Ascending aorta (tissue), 2 donors: Measurements from ENCODE around the gene TSPAN12. TPM values are rescaled to one million over a fixed set of nuclear protein-coding genes. Genes with fewer than 3 reads are reported as not detected.

Experiments
- DNase-seq, 2 donors: peaks; one replicate each; pipeline ENCODE4 v3.0.0-alpha.2; 2019; ENCODE audit warnings: low spot score in 2 of 2
- H3K27ac ChIP-seq, 2 donors: fragments of 200-600 bp; sonication (generic); one replicate each; pipeline ENCODE4 v1.5.1; 2016 to 2017; ENCODE audit warnings: mild to moderate bottlenecking in 1 of 2
- H3K27me3 ChIP-seq: fragments of 200-600 bp; sonication (generic); one replicate; pipeline ENCODE4 v1.5.1; 2017
- H3K36me3 ChIP-seq, 2 donors: fragments of 200-600 bp; sonication (generic); one replicate each; pipeline ENCODE4 v1.5.1; 2016
- H3K4me1 ChIP-seq, 2 donors: fragments of 200-600 bp; sonication (generic); one replicate each; pipeline ENCODE4 v1.5.1; 2016 to 2017; ENCODE audit warnings: mild to moderate bottlenecking in 1 of 2
- H3K4me3 ChIP-seq, 2 donors: fragments of 200-600 bp; sonication (generic); one replicate each; pipeline ENCODE4 v1.5.1; 2016 to 2017; ENCODE audit warnings: mild to moderate bottlenecking in 1 of 2
- H3K9me3 ChIP-seq, 2 donors: fragments of 200-600 bp; sonication (generic); one replicate each; pipeline ENCODE4 v1.5.1; 2016
- intact Hi-C: fragments of 100-400 bp; cut with DNase I; formaldehyde crosslinking; loops from one replicate; pipeline ENCODE4 v1.15.1; 2023
- total RNA-seq: library from RNA; depleted of rRNA; stranded (reverse); fragments of >200 nt; gene quantifications from one replicate; pipeline ENCODE4 v1.1.0, GENCODE V29; 2016
- TF ChIP-seq, protein P1 (sequence below), 3 experiments: fragments of 200-600 bp in 2 of 3; fragments of 450-650 bp in 1 of 3; sonication (generic) in 2 of 3; IDR thresholded peaks; one replicate each; pipeline ENCODE4 v1.5.1; 2016 to 2019; ENCODE audit warnings: antibody characterized with exemption in 3 of 3, mild to moderate bottlenecking in 1 of 3, moderate library complexity in 1 of 3

TSPAN12 gene
- total RNA-seq, 1 donor from 2014 or later: 28.9 TPM

DNA sequence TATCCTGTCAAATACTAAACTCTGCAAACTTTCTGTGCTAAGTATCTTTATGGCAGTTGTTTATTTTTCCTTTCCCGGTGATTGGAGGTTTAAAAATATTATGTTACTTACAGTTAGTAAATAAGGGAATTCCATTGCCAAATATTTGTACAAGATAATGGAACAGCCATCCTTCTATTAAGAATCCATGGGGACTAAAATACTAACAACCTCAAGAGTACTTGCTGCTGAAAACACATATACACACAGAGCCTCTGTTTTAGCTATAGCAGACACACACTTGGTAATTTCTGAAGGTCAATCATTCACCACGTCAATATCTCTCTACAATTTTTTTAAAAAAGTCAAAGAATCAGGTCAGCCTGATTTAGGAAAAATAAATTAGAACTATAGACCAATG, 32.4 kb downstream of the TSPAN12 start:
- no peak for DNase-seq
- H3K9me3 ChIP-seq: no peaks in the 10 kb centered on the region

DNA sequence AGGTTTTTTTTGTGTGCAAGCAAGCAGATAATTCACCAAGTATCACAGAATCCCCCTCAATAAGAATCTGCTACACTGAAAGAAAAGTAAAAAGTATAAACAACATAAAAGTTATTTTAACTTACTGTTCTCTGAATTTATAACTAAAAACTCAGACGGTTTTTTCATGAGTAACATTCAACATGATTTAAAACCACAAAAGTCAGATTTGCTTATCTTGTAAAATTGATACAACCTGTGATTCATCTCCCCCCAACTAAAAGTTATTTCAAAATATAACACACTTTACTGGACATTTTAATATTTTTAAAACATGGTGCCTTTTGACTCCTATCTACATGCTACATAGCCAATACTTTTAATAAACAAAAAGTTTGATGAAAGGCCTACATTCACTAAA, 32.8 kb downstream of the TSPAN12 start:
- DNase-seq: no peak
- Histone ChIP-seq H3K4me1 (no peaks in the 10 kb centered on the region), H3K9me3 (no peaks in the 10 kb centered on the region), H3K27ac (no peak overlapping the region), H3K4me3 (no peak overlapping the region), H3K27me3 (no peaks in the 10 kb centered on the region), H3K36me3 (no peaks in the 10 kb centered on the region)
- intact Hi-C loops: no loop called here
- TF ChIP-seq, protein P1, sequence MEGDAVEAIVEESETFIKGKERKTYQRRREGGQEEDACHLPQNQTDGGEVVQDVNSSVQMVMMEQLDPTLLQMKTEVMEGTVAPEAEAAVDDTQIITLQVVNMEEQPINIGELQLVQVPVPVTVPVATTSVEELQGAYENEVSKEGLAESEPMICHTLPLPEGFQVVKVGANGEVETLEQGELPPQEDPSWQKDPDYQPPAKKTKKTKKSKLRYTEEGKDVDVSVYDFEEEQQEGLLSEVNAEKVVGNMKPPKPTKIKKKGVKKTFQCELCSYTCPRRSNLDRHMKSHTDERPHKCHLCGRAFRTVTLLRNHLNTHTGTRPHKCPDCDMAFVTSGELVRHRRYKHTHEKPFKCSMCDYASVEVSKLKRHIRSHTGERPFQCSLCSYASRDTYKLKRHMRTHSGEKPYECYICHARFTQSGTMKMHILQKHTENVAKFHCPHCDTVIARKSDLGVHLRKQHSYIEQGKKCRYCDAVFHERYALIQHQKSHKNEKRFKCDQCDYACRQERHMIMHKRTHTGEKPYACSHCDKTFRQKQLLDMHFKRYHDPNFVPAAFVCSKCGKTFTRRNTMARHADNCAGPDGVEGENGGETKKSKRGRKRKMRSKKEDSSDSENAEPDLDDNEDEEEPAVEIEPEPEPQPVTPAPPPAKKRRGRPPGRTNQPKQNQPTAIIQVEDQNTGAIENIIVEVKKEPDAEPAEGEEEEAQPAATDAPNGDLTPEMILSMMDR (IDR thresholded peaks at IDR 0.05): no peak

More for the DNA sequence above, 32.4 kb downstream of the TSPAN12 start:
- H3K4me3 ChIP-seq: no peak overlapping the region
- H3K27me3 ChIP-seq: no peaks in the 10 kb centered on the region
- H3K36me3 ChIP-seq: no peaks in the 10 kb centered on the region
- intact Hi-C loops: no loop called here
- H3K27ac ChIP-seq: no peak overlapping the region
- H3K4me1 ChIP-seq: no peaks in the 10 kb centered on the region
- TF ChIP-seq, protein P1 (IDR thresholded peaks at IDR 0.05): no peak

DNA sequence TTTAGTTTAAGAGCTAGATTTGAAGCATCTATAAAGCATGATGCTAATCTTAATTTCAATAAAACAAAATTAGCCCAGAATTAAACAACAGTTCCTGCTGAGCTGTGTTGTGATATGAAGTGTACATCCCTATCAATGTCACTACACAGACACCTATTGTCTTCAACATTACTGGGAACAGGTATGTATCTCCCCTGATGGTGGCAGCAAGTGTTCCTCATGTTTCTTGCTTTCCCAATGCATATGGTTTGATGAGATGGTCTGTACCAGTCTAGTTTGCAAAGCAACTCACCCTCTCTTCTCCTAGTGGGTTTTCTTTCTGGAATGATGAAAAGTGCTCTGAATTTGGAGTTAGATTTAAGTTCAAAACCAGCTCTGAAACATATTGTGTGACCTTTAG, 38.1 kb downstream of the TSPAN12 start:
- TF ChIP-seq, protein P1 (IDR thresholded peaks at IDR 0.05): no peak
- no peaks in the 10 kb centered on the region for H3K27me3 ChIP-seq
- no peak overlapping the region for H3K4me3 ChIP-seq
- no peak overlapping the region for H3K27ac ChIP-seq
- intact Hi-C loops: no loop called here
- H3K4me1 ChIP-seq: no peaks in the 10 kb centered on the region
- no peak for DNase-seq
- H3K9me3 ChIP-seq: no peaks in the 10 kb centered on the region
- H3K36me3 ChIP-seq: no peaks in the 10 kb centered on the region

DNA sequence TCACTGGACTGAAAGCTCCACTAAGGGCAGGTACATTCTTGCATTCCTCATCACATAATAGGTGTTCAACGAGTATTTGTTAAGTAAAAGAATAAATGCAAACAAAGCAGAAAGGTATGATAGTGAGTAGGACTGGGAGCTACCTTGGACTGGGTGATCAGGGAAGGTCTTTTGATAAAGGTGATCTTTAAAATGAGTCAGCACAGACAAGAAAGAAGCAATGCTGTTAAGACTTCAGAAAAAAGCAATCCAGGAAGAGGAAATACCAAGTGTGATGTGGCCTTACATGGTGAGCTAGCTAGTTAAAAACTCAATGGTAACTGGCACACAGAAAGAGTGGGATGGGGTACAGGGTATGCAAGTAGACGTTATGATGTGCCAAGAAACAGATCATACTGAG, 40.1 kb downstream of the TSPAN12 start:
- TF ChIP-seq, protein P1 (IDR thresholded peaks at IDR 0.05): no peak
- no peak overlapping the region for H3K27ac ChIP-seq
- DNase-seq: no peak
- H3K4me1 ChIP-seq: peaks cover 0 to 3% of the 10 kb centered on the region in 2 donors
- no peaks in the 10 kb centered on the region for H3K27me3 ChIP-seq
- no peaks in the 10 kb centered on the region for H3K9me3 ChIP-seq
- intact Hi-C loops: no loop called here
- no peaks in the 10 kb centered on the region for H3K36me3 ChIP-seq
- no peak overlapping the region for H3K4me3 ChIP-seq

DNA sequence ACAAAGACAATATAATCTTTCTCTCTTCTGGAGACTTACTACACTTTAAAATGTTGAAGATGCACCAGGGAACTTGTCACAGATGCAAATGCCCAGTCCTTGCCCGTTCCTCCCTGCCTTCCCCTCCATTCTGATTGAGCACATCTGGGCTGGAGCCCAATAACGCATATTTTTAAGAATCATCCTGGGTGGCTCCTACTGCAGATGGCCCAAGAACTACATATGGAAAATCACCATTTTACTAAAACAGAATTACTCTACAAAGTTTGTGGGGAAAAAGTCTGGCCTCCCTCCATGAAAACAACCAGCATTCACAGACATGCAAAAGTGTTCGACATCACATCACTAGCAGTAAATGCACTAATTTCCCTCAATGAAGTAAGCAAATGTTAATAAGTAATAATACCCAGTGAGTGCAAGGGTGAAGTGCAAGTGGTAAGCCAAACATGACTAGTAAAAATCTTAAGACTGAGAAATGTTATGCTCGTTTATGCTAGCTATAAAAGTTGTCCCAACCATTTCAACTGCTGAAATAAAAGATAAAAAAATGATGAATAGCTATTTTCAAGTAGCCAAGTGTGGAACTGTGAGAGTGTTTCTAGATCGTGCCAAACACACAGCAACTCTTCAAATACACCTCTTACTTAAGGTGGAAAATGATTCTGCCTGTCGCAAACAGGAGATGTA, 43.5 kb downstream of the TSPAN12 start:
- intact Hi-C loops: no loop called here
- H3K36me3 ChIP-seq: no peaks in the 10 kb centered on the region
- TF ChIP-seq, protein P1 (IDR thresholded peaks at IDR 0.05): no peak
- peaks cover 0 to 3% of the 10 kb centered on the region in 2 donors for H3K4me1 ChIP-seq
- no peak for DNase-seq
- H3K9me3 ChIP-seq: no peaks in the 10 kb centered on the region
- H3K27me3 ChIP-seq: no peaks in the 10 kb centered on the region
- no peak overlapping the region for H3K4me3 ChIP-seq
- no peak overlapping the region for H3K27ac ChIP-seq
